Measurements from ENCODE around the gene CEP85L.

- TF ChIP-seq NRF1 (IDR thresholded peaks at IDR 0.05; ENCODE audit: low read depth, low read length) = no peak
- no peak for TF ChIP-seq CTCF (IDR thresholded peaks at IDR 0.05)
- TF ChIP-seq SMC3 (IDR thresholded peaks at IDR 0.05; ENCODE audit: low read depth, low read length) = no peak
- TF ChIP-seq TAF1 (IDR thresholded peaks at IDR 0.05; ENCODE audit: borderline replicate concordance, low read depth, low read length) = no peak
- no peak for TF ChIP-seq FOSL2 (IDR thresholded peaks at IDR 0.05; ENCODE audit: borderline replicate concordance, low read depth)
Observed at GRCh38 chr6:118558464-118559217, 92.8 kb downstream of the CEP85L start.

Data from SK-N-SH (cell line).